ENCODE data around the gene CTU2. TPM values are rescaled to one million over a fixed set of nuclear protein-coding genes. Genes with fewer than 3 reads are reported as not detected.
A peak's percentile ranks its signal among the peaks of the same experiment; 100 is the strongest.

The CTU2 gene
- total RNA-seq, 4 donors from 2014 or later: 0.88 to 20.3 (median 14.6) TPM

DNA sequence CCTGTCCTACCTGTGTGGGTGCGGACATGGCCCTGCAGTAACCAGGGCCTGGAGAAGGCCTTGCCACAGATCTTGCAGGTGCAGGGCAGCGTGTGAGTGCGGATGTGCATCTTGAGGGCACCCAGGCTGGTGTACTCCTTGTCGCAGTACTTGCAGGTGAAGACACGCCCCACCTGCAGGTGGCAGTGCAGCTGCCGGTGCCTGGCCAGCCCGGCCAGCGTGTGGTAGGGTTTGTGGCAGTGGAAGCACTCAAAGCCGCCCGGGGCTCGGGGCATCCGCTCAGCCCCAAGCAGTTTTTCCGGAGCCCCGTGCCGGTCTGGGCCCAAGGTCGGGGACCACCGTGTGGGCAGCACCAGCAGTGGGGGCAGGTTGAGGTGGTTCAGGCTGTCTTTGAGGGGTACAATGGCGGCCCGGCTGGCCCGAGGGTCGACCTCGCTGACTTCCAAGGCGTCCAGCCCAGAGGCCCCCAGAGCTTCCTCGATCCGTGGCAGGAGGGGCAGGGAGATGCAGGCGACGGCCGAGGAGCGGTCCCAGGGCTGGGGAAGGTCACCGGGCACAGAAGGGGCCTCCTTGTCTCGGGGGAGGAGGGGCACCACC is 25.1 kb upstream of the CTU2 start:
- peaks cover 13 to 29% of the 10 kb centered on the region in 2 donors for H3K27me3 ChIP-seq
- H3K27ac ChIP-seq: no peak overlapping the region

DNA sequence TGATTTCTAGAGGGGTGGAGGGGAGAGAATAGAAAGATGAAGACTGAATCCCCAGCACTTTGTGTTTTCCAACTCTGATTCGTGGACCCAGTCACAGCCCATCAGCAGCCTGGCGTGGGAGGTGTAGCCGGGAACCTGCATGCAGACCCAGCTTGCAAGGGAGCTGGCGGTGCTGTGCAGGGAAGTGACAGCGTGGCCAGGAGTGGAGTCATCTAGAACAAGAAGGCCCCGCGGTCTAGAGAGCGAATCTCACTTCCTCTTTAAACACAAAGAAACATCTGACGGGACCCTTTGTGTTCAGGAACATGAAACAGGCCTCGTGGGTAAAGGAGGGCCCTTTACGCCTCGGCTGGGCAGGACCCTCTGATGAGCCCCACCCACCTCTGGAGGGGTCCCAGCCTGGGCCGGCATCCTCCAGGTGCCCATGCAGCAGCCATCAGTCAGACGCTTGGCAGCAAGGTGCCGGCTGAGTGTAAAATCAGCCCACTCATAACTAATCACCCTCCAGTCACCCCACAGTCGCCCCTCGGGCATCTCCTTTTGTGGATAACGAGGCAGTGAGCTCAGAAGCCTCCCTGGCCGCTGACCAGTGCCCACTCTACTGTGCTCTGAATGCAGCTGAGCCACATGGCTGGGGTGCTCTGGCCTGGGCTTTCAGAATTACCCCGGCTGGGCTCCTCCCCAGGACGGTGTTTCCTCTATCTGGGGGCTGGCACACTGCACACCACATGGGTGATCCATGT is 24.4 kb upstream of the CTU2 start:
- H3K4me3 ChIP-seq: no peak overlapping the region
- H3K4me1 ChIP-seq: peaks cover 0 to 16% of the 10 kb centered on the region in 2 donors
- peaks cover 15 to 29% of the 10 kb centered on the region in 2 donors for H3K27me3 ChIP-seq
- no peak overlapping the region for H3K27ac ChIP-seq
- DNase-seq: no peak
- intact Hi-C loops (cut with DNase I; ENCODE audit: low total_unique reads): no loop called here
- no peaks in the 10 kb centered on the region for H3K36me3 ChIP-seq
- TF ChIP-seq POLR2A (IDR thresholded peaks at IDR 0.05): no peak
- TF ChIP-seq, protein P1, sequence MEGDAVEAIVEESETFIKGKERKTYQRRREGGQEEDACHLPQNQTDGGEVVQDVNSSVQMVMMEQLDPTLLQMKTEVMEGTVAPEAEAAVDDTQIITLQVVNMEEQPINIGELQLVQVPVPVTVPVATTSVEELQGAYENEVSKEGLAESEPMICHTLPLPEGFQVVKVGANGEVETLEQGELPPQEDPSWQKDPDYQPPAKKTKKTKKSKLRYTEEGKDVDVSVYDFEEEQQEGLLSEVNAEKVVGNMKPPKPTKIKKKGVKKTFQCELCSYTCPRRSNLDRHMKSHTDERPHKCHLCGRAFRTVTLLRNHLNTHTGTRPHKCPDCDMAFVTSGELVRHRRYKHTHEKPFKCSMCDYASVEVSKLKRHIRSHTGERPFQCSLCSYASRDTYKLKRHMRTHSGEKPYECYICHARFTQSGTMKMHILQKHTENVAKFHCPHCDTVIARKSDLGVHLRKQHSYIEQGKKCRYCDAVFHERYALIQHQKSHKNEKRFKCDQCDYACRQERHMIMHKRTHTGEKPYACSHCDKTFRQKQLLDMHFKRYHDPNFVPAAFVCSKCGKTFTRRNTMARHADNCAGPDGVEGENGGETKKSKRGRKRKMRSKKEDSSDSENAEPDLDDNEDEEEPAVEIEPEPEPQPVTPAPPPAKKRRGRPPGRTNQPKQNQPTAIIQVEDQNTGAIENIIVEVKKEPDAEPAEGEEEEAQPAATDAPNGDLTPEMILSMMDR (IDR thresholded peaks at IDR 0.05): no peak
- no peaks in the 10 kb centered on the region for H3K9me3 ChIP-seq

More for the DNA sequence above, 25.1 kb upstream of the CTU2 start:
- peaks cover 0 to 9% of the 10 kb centered on the region in 2 donors for H3K4me1 ChIP-seq
- DNase-seq: no peak
- no peak overlapping the region for H3K4me3 ChIP-seq
- TF ChIP-seq, protein P1 (IDR thresholded peaks at IDR 0.05): no peak
- TF ChIP-seq POLR2A (IDR thresholded peaks at IDR 0.05): no peak
- intact Hi-C loops (cut with DNase I; ENCODE audit: low total_unique reads): no loop called here
- H3K9me3 ChIP-seq: no peaks in the 10 kb centered on the region
- H3K36me3 ChIP-seq: no peaks in the 10 kb centered on the region

DNA sequence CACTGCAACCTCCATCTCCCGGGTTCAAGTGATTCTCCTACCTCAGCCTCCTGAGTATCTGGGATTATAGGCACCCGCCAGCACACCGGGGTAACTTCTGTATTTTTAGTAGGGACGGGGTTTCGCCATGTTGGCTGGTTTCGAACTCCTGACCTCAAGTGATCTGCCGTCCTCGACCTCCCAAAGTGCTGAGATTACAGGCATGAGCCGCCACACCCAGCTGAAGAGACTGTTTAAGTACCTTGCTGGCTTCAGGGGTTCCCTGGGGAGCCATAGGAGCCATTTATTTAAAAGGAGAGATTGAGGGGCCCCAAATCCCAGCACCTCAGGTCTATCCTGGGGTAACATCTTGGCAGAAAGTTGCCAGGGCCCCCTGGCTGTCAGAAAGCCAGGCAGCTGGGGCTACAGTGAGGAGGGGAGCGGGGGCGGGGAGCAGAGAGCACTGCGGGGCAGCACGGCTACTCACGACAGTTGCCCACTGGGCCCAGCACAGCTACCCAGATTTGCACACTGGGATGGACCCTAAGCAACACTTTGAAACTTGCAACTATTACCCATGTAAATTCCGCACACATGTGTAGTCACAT is 21.6 kb upstream of the CTU2 start:
- Histone ChIP-seq H3K36me3 (no peaks in the 10 kb centered on the region), H3K27ac (no peak overlapping the region), H3K4me3 (no peak overlapping the region), H3K27me3 (peaks cover 15 to 36% of the 10 kb centered on the region in 2 donors), H3K9me3 (no peaks in the 10 kb centered on the region), H3K4me1 (peaks cover 0 to 17% of the 10 kb centered on the region in 2 donors)
- TF ChIP-seq, protein P1 (IDR thresholded peaks at IDR 0.05): no peak
- no peak for TF ChIP-seq POLR2A (IDR thresholded peaks at IDR 0.05)
- no peak for DNase-seq
- intact Hi-C loops (cut with DNase I; ENCODE audit: low total_unique reads): no loop called here

DNA sequence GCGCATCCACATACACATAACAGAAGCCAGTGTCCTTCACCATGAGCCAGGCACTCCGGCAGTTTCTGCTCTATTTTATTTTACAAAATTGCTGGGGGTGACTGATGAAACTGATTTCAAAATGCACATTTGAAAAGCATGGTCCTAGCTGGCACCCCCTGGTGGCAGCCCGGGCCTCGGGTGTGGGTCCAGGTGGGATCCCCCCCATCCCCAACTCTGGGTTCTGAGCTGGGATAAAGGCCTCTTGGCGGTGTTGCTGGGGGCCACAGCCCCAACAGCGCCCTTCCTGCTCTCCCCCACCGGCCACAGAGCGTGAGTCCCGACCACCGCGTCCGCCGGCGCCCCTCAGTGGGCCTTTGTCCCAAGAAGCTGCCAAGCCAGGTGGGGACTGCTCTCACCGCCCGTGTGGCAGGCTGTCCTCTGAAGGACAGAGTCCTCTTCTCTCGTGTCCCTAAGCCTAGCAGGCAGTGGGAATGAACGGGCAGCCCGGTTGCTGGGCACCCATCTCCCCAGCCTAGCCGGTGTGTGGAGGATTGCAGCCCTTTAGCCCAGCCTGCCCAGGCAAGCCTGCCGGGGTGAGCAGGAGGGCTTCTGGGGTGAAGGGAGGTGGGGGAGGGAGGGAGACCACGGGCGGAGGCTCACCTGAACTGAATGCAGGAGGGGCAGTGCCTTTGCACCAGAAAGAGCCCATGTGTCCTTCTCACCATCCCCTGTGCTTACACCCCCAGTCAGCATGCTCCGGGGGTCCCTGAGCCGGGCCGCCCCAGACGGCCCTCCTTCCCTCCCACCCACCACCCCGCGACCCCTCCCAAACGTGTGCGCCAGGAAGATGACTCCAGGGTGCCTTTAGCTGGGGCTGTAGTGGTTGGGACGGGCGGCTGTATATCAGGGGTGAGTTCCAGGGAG is 20.9 kb upstream of the CTU2 start:
- H3K36me3 ChIP-seq: no peaks in the 10 kb centered on the region
- DNase-seq: no peak
- no peaks in the 10 kb centered on the region for H3K9me3 ChIP-seq
- TF ChIP-seq, protein P1 (IDR thresholded peaks at IDR 0.05): peak in 1 of 4 experiments; percentile 29
- TF ChIP-seq POLR2A (IDR thresholded peaks at IDR 0.05): no peak
- peaks cover 0 to 17% of the 10 kb centered on the region in 2 donors for H3K4me1 ChIP-seq
- H3K4me3 ChIP-seq: peak overlapping the region in 1 of 2 donors; percentile 12
- intact Hi-C loops (cut with DNase I; ENCODE audit: low total_unique reads): no loop called here
- no peak overlapping the region for H3K27ac ChIP-seq
- H3K27me3 ChIP-seq: peaks cover 15 to 36% of the 10 kb centered on the region in 2 donors
